Activated naive CD8-positive, alpha-beta T cell treated with anti-CD3 and anti-CD28 coated beads for 36 hours (primary cell): ENCODE measurements around the gene KCNQ1. TPM values are rescaled to one million over a fixed set of nuclear protein-coding genes. Genes with fewer than 3 reads are reported as not detected.

ENCODE experiments used
- DNase-seq: peaks from one replicate; pipeline ENCODE4 v3.0.0; 2021
- H3K27ac Mint-ChIP-seq: one replicate; pipeline ENCODE4 v1.8.0; 2022; ENCODE audit warnings: mild to moderate bottlenecking, moderate library complexity, mixed read lengths
- H3K27me3 Mint-ChIP-seq: one replicate; pipeline ENCODE4 v1.8.0; 2022; ENCODE audit warnings: mild to moderate bottlenecking, mixed read lengths
- H3K36me3 Mint-ChIP-seq: one replicate; pipeline ENCODE4 v1.8.0; 2021; ENCODE audit warnings: mild to moderate bottlenecking, mixed read lengths
- H3K4me1 Mint-ChIP-seq: one replicate; pipeline ENCODE4 v1.8.0; 2021; ENCODE audit warnings: mixed read lengths
- H3K4me3 Mint-ChIP-seq: one replicate; pipeline ENCODE4 v1.8.0; 2022; ENCODE audit warnings: mild to moderate bottlenecking, moderate library complexity, mixed read lengths
- H3K9me3 Mint-ChIP-seq: one replicate; pipeline ENCODE4 v1.8.0; 2022; ENCODE audit warnings: mixed read lengths
- total RNA-seq, 2 experiments: library from RNA; stranded (reverse); gene quantifications; one replicate each; pipeline ENCODE4 v1.2.3, GENCODE V29; 2021

Gene KCNQ1
- total RNA-seq, 2 experiments from 2014 or later: 6.7 to 9.6 TPM

DNA sequence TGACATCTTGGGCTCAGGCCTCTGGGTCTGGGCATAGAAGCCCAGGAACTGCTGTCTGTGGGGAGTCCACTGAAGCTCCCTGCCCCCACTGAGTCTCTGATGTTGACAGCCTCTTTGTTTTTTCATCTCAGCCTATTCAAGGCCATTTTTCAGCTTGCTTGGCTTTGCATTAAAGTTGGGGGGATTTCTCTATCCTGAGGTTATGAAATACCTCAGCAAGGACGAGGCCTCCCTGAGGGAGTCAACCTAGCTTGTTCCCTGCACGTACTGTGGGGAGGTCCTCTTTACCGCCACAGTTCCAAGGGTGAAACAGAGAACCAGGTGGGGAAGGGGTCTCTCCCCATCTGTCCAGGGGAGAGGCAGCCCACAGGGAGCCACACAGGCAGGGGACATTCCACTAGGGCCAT lies 246.6 kb downstream of the KCNQ1 start:
- no peak overlapping the region for H3K27ac Mint-ChIP-seq
- H3K27me3 Mint-ChIP-seq: no peaks in the 10 kb centered on the region
- H3K4me3 Mint-ChIP-seq: no peak overlapping the region
- no peaks in the 10 kb centered on the region for H3K4me1 Mint-ChIP-seq
- no peaks in the 10 kb centered on the region for H3K9me3 Mint-ChIP-seq
- H3K36me3 Mint-ChIP-seq: peaks cover 2% of the 10 kb centered on the region
- DNase-seq: no peak

DNA sequence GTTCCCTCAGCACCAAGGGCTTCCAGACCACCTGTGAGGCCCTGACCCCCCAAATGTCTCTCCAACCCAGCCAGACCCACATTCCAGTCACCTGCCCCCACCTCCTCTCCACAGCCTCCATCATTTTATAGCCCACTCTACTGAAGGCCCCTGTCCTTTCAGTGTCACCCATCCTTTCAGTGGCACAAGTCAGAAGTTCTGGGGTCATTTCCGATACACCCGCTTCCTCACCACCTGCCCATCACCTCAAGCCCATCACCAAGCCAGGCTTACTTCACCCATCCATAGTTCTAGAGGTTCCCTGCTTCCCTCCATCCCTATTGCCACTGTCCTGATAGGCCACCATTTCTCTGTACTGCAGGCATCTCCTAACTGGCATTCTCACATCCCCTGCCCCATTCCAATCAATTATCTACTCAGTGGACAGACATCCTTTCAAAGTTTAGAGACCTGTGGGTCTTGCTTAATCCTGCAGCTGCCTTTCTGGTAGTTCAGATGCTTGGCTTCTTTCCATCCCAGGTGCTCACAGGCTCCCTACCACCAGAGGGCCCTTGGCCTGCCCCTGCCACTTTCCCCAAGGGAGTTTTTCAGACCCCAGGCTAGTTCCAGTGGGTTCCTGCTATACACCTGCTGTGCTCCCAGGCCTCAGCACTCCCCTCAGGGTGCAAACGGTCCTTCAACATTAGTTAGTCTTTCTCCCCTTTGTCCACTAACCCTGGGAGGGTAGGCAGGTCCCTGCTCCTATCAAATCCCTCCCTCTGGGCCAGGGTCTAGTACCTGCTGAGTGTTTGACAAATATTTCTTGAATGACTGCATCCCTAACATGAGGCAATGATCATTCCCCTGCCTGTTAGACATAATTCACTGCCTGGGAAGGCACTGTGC lies 247.4 kb downstream of the KCNQ1 start:
- no peaks in the 10 kb centered on the region for H3K9me3 Mint-ChIP-seq
- H3K27ac Mint-ChIP-seq: no peak overlapping the region
- no peaks in the 10 kb centered on the region for H3K4me1 Mint-ChIP-seq
- no peak for DNase-seq
- peaks cover 3% of the 10 kb centered on the region for H3K36me3 Mint-ChIP-seq
- no peaks in the 10 kb centered on the region for H3K27me3 Mint-ChIP-seq
- no peak overlapping the region for H3K4me3 Mint-ChIP-seq

DNA sequence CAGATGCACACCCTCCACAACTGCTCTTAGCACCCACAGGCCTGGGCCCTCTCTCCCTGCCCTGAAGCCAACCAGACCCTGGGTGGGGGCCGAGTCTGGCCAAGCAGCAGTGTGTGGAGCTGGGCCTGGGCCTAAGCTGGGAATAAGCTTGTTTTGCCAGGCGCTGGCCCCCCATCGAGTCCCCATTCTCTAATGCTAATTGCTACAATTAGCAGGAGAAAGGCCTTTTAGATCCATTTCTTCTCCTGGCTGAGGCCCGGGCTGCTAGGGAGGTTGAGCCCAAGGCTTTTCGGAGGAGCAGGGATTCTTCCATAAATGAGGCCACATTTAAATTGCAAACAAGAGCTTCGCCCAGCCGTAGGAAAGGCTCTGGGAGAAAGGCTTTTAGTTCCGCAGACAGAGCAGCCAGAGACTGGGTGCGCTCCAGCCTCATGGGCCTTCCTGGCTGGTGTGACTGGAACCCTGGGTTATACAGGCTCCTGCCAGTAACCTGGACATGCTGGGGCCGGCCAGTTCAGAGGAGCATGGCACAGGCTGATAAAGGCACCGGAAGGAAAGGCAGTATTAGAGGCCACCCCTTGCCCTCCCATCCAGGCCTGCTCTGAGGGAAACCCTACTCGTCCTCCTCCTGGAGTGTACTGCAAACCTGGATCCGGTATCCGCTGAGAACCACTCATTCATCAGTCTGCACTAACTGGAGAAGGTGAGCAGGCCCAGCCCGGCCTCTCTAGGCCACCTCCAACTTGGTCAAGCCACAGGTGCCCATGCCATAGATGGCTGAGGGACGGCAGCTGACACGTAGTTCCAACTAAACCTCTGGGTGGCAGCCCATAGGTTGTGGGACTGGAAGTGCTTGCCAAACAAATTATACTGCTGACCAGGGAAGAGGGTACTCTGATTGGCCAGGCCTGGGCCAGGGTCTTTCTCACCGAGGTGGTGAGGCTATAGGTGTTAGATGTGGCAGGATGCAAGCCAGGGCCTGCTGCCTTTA lies 248.8 kb downstream of the KCNQ1 start:
- Mint-ChIP-seq H3K27me3 (peaks cover 4% of the 10 kb centered on the region), H3K4me3 (no peak overlapping the region), H3K27ac (no peak overlapping the region), H3K4me1 (peaks cover 7% of the 10 kb centered on the region), H3K36me3 (peaks cover 10% of the 10 kb centered on the region), H3K9me3 (no peaks in the 10 kb centered on the region)
- DNase-seq: no peak

DNA sequence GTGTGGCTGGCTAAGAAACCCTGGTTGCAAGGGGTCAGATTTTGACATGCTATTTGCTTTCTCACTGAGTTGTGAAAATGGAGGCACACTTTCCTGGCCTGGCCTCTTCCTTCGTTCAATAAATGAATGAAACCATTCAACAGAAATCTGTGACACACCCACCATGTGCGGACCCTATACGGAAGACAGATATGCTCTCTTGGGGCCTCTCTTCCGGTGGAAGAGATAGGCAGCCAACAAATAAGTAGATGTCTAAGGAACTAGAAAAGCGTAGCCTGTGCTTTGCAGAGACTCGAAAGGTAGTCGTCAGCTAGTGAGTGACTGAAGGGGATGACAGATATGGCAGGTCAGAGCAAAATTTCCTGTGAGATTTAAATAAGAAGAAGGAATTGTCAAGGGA lies 249.7 kb downstream of the KCNQ1 start:
- Mint-ChIP-seq H3K36me3 (peaks cover 16% of the 10 kb centered on the region), H3K9me3 (no peaks in the 10 kb centered on the region), H3K27ac (no peak overlapping the region), H3K4me1 (peaks cover 8% of the 10 kb centered on the region), H3K4me3 (no peak overlapping the region), H3K27me3 (peaks cover 5% of the 10 kb centered on the region)
- no peak for DNase-seq

DNA sequence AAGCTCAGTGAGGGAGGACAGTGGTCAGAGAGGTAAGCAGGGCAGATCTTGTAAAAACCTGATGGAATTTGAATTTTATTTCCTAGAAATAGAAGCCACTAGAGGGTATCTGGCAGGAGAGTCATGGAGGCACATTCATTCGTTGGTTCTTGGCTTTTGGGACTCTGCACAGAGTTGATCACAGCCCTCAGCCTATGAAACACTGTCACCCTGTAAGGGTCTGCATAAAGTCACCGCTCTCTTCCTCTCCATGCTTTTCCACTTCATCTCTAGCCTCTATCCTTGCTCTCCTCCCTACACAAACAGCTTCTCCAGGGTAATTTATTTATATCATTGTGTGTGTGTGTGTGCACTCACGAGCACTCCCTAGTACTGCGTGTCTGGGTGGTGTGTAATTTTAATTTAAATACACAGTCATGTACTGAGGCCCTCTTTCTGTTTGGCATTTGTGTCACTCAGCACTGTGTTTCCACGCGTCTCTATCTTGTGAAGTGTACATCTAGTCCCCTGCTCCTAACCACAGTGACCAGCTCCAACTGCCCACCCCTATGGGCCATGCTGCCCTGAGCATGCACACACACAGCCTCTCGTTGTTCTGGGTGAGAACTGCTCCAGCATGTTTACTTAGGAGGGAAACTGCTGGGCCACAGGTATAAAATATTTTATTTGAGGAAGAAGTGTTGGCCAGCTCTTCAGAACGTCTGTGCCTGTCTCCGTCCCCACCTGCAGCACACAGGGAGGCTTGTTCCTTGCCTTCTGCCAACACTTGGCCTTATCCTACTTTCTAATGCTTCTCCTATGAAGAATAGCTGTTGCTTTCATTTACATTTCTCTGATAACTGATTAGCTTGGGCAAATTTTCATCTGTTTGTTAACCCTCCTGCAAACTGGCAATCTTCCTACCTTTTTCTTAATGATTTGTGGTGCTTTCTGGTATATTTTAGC lies 250.5 kb downstream of the KCNQ1 start:
- H3K4me1 Mint-ChIP-seq: peaks cover 8% of the 10 kb centered on the region
- H3K36me3 Mint-ChIP-seq: peaks cover 16% of the 10 kb centered on the region
- no peak for DNase-seq
- H3K4me3 Mint-ChIP-seq: no peak overlapping the region
- peaks cover 5% of the 10 kb centered on the region for H3K27me3 Mint-ChIP-seq
- H3K27ac Mint-ChIP-seq: no peak overlapping the region
- H3K9me3 Mint-ChIP-seq: no peaks in the 10 kb centered on the region

DNA sequence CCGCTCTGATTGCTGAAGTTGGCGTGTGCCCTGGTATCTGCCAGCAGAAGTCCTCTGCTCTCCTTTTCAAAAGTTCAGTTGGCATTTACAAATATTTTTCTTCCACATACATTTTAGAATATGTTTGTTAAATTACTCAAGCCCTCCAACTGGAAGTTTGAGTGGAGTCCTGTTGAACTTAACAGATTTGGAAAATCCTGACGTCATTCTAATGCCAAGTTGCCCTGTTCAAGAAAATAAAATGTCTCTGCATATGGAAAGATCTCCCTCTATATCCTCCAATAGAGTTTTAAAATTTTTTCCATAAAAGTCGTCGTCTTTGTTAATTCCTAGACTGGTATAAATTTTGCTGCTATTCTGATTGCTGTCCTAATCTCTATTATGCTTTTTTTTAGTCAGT lies 251.6 kb downstream of the KCNQ1 start:
- H3K4me3 Mint-ChIP-seq: no peak overlapping the region
- H3K4me1 Mint-ChIP-seq: peaks cover 8% of the 10 kb centered on the region
- peaks cover 5% of the 10 kb centered on the region for H3K27me3 Mint-ChIP-seq
- H3K9me3 Mint-ChIP-seq: no peaks in the 10 kb centered on the region
- no peak for DNase-seq
- peaks cover 16% of the 10 kb centered on the region for H3K36me3 Mint-ChIP-seq
- no peak overlapping the region for H3K27ac Mint-ChIP-seq

DNA sequence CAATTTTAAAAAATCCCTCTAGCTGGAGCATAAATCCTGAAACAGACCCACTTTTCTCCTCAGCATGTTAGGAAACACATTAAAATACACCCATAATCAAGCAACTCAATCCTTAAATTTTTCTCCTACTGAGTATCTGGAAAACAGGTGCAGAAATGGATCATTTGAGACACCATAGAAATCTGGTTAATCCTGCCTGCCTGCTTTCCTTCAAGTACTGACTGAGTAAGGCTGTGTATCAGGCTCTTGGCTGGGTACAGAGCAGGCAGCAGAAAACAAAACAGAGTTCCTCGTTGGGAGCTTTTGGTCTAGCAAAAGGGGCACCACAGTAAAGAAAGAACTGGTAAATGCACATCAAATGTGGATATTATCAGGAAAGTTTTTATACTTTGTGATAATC lies 253.1 kb downstream of the KCNQ1 start:
- peaks cover 16% of the 10 kb centered on the region for H3K36me3 Mint-ChIP-seq
- H3K27me3 Mint-ChIP-seq: peaks cover 5% of the 10 kb centered on the region
- no peak for DNase-seq
- no peaks in the 10 kb centered on the region for H3K9me3 Mint-ChIP-seq
- H3K27ac Mint-ChIP-seq: no peak overlapping the region
- H3K4me3 Mint-ChIP-seq: no peak overlapping the region
- H3K4me1 Mint-ChIP-seq: peaks cover 8% of the 10 kb centered on the region

DNA sequence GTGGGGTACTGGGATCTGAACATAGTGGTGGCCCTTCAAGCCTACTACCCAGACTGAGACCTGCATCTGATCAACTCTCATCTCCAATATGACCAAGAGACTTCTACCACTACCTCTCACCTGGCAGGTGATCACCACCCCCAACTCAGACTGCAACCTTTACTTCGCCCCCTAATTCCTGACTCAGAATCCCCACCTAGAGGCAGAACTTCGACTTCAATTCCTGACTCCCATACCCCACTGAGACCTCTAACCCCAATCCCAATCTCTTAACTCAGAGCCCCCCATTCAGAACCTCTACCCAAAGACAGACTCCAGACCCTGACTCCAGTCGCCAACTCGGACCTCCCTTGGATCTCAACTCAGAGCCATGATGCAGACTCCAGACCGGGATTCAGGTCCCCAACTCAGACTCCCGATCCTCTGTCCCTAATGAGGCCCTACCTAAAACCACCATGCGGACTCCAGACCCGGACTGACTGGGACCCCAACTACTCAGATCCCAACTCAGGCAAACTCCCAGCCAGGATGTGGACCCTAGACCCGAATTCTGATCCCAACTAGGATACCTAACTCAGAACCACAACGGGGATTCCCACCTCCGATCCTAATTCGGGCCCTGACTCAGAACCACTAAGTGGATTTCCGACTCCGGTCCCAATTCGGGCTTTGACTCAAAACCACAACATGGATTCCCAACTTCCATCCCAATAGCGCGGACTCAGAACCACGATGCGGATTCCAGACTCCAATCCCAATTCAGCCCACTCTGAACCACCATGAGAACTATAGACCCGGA lies 253.8 kb downstream of the KCNQ1 start:
- H3K4me1 Mint-ChIP-seq: peaks cover 8% of the 10 kb centered on the region
- peak overlapping the region; percentile 88 for H3K4me3 Mint-ChIP-seq
- DNase-seq: no peak
- no peak overlapping the region for H3K27ac Mint-ChIP-seq
- H3K9me3 Mint-ChIP-seq: no peaks in the 10 kb centered on the region
- H3K36me3 Mint-ChIP-seq: peaks cover 16% of the 10 kb centered on the region
- peaks cover 5% of the 10 kb centered on the region for H3K27me3 Mint-ChIP-seq

DNA sequence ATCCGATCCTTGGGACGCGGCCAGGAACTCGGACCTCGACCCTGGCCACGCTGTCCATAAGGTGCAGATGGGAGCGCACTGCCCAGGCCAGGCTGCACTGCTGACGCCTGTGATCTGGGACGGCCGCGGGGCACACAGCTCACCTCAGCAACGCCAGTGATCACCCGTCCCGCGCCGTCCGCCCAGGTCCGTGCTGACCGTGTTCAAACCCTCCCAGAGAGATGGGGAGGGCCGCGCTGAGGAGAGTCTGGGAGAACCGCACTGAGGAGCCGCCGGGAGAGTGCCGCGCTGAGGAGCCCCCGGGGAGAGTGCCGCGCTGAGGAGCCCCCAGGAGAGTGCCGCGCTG lies 254.3 kb downstream of the KCNQ1 start:
- H3K27me3 Mint-ChIP-seq: peaks cover 5% of the 10 kb centered on the region
- DNase-seq: peak; percentile 11
- no peak overlapping the region for H3K27ac Mint-ChIP-seq
- H3K9me3 Mint-ChIP-seq: no peaks in the 10 kb centered on the region
- peaks cover 16% of the 10 kb centered on the region for H3K36me3 Mint-ChIP-seq
- H3K4me1 Mint-ChIP-seq: peaks cover 8% of the 10 kb centered on the region
- H3K4me3 Mint-ChIP-seq: peak overlapping the region; percentile 88

DNA sequence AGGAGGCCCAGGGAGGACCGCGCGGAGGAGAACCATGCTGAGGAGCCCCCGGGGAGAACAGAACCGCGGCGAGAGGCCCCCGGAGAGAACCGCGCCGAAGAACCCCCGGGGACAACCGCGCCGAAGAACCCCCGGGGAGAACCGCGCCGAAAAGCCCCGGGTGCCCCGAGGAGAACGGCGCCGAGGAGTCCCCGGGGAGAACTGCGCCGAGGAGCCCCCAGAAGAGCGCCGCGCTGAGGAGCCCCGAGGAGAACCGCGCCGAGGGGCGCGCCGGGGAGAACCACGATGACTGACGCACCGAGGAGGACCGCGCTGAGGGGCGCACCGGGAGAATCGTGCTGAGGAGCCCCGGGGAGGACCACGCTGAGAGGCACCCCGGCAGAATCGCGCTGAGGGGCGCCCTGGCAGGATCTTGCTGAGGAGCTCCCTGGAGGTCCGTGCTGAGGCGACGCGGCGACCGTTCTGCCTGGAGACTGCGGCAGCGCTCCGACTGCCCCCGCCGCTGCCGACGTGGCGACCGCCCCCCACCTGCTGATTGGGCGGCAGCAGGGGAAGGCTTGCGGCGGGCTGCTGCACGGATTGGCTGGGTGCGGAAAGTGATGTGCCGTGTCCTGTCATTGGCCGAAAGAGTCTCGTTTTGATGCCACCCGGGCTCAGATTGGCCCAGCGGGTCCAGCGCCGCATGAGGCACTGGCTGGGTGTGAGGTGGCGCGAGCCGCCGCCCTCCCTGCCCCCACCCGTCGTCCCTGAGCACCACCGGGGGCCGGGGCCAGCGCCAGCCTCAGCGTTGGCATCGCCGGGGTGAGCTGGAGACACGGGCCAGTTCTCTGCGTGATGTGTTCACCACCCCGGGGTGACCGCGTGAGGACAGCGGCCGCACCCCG lies 255.0 kb downstream of the KCNQ1 start, which contains the start of gene KCNQ1OT1:
Gene KCNQ1OT1, minus strand, starts transcription at position 464 of the 884 bp plus-strand sequence.
- Mint-ChIP-seq H3K4me1 (peaks cover 8% of the 10 kb centered on the region), H3K27me3 (peaks cover 5% of the 10 kb centered on the region), H3K27ac (peak within 1 kb of the TSS; percentile 48)

DNA sequence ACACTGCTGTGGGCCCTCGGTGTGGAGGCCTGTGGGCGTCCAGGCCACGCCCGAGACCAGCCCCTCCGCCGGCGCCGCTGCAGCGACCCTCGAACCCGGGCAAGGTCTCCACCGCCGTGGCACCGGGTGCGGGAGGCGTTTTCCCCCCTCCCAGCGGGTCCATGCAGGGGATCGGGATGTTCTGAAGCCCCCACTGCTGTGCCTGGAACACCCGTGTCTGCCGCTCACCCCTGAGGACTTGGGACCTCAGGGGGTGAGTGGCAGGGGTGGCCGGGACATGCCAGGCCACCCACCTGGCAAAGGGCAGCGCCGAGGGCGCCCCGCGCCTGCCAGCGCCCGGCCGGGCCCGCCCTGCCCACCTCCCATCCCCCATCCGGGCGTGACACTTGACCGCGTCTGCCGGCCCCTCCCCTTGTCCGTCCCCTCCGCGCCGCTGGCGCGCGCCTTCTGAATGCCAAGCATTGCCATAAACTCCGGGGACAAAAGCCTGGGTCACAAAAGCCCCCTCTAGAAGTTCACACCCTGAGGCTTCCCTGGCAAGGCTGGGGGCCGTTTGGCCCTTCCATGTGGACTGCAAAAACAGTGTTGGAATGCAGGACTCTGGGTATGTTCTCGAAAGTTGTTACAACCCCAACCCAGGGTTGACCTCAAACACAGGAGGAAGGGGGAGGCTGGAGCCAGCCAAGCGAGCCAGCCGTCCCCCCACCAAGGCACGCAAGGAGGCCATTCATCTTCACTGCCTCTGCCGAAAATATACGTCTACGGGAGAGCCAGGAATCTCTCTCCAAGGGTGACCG lies 255.8 kb downstream of the KCNQ1 start:
- Mint-ChIP-seq H3K9me3 (peaks cover under 1% of the 10 kb centered on the region), H3K27ac (peak overlapping the region; percentile 48), H3K36me3 (peaks cover 18% of the 10 kb centered on the region), H3K4me3 (peak overlapping the region; percentile 88), H3K27me3 (peaks cover 5% of the 10 kb centered on the region), H3K4me1 (peaks cover 8% of the 10 kb centered on the region)
- peak; percentile 36 for DNase-seq

More for the DNA sequence above, 255.0 kb downstream of the KCNQ1 start, which contains the start of gene KCNQ1OT1:
- H3K36me3 Mint-ChIP-seq: peaks cover 16% of the 10 kb centered on the region
- DNase-seq: peak; percentile 87
- H3K4me3 Mint-ChIP-seq: peak within 1 kb of the TSS; percentile 88
- H3K9me3 Mint-ChIP-seq: no peaks in the 10 kb centered on the region

DNA sequence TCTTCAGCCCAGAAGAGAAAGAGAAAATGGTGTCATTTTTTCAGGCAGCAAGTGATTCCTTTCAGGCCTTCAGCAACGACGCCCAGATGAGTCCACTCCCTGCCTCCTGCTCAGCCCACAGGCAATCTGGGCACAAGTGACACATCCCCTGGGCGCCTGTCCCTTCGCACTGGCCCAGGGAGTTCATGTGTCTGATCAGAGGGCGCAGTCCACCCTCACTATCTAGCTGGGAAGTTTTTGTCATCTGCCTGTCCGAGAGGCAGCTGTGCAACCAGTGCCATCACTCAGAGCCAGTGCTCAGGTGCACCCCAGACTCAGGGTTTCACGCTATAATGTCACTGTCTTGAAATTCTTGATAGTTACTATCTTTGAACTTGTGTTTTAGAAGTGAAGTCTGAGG lies 256.4 kb downstream of the KCNQ1 start:
- Mint-ChIP-seq H3K27me3 (peaks cover 5% of the 10 kb centered on the region), H3K4me1 (peaks cover 8% of the 10 kb centered on the region), H3K27ac (no peak overlapping the region), H3K36me3 (peaks cover 19% of the 10 kb centered on the region), H3K4me3 (peak overlapping the region; percentile 70), H3K9me3 (peaks cover 5% of the 10 kb centered on the region)
- DNase-seq: no peak
